ENCODE measurements around the gene PKN3.

DNA sequence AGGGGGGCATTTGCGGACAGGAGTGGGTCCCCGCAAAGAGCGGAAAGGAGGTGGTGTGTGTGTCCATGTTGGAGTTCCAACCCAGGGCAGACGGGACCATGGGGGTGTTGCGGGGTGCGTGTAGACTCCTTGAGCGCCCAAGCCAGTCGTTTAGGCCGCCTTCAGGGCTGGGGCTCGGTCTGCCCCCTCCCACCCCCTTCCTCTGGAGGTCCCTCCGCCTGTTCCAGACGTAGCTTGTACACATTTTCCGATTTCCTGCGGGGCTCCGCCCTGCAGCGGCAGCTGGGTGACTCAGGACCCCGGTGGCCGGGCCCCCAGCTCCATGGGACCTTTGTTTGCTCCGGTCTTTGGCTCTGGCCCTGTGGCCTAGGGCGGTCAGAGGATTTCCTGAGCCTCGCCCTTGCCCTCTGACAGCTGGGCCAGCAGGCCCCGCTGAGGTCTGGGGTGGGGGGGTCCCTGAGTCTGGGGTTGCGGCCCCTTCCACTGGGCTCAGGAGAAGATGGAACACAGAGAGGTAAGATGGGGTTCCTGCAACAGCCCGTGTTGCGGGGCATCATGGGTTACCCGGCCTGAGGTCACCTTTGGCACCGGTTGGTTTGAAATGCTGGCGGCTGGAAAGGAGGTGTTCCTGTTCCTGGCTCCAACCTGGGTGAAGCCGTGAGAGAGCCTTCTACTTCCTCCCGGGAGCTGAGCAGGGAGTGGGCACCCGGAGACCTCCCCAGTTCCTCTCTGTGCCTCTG lies 1.5 kb downstream of the PKN3 start:
- TF ChIP-seq POLR2AphosphoS5 (IDR thresholded peaks at IDR 0.05) (no peak), POLR2A (IDR thresholded peaks at IDR 0.05) (no peak)
- TF ChIP-seq, protein P1, sequence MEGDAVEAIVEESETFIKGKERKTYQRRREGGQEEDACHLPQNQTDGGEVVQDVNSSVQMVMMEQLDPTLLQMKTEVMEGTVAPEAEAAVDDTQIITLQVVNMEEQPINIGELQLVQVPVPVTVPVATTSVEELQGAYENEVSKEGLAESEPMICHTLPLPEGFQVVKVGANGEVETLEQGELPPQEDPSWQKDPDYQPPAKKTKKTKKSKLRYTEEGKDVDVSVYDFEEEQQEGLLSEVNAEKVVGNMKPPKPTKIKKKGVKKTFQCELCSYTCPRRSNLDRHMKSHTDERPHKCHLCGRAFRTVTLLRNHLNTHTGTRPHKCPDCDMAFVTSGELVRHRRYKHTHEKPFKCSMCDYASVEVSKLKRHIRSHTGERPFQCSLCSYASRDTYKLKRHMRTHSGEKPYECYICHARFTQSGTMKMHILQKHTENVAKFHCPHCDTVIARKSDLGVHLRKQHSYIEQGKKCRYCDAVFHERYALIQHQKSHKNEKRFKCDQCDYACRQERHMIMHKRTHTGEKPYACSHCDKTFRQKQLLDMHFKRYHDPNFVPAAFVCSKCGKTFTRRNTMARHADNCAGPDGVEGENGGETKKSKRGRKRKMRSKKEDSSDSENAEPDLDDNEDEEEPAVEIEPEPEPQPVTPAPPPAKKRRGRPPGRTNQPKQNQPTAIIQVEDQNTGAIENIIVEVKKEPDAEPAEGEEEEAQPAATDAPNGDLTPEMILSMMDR (IDR thresholded peaks at IDR 0.05): no peak
